ENCODE results near the gene OTP. TPM values are rescaled to one million over a fixed set of nuclear protein-coding genes. Genes with fewer than 3 reads are reported as not detected.

OTP gene
- total RNA-seq, 1 experiment from 2014 or later, result not detected

DNA sequence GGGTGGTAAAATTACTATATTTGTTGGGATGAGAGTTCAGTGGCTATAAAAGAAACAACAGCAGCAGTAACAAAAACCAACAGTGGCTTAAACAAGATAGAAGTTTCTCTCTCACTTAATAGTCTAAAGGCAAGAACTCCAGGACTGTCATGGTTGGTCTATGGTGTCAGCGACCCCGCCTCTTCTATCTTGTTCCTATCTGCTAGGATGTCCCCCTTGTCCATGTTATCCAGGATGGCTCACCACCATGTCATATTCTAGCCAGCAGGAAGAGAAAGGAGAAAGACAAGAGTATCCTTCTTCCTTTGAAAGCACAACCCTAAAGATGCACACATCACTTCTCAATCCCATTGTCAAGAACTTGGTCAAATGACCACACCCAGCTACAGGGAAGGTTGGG is 11.3 kb upstream of the OTP start:
- peaks cover 94% of the 10 kb centered on the region for H3K27me3 ChIP-seq (replicated peaks; ENCODE audit: insufficient read depth, low read depth, low read length, poor library complexity)
- DNase-seq (ENCODE audit: low spot score), result no peak
- H3K4me3 ChIP-seq (ENCODE audit: low read depth, low read length, poor library complexity, severe bottlenecking), result no peak overlapping the region
- H3K4me1 ChIP-seq (ENCODE audit: insufficient read depth, low read length, poor library complexity, severe bottlenecking), result no peaks in the 10 kb centered on the region
- no peaks in the 10 kb centered on the region for H3K9me3 ChIP-seq (ENCODE audit: low read depth, low read length, poor library complexity, severe bottlenecking)
- no peaks in the 10 kb centered on the region for H3K36me3 ChIP-seq (ENCODE audit: insufficient read depth, low read length, poor library complexity, severe bottlenecking)
- ChIA-PET CTCF (no interaction called here), POLR2A (ENCODE audit: low non-redundant PET) (no interaction called here)
- H3K27ac ChIP-seq (ENCODE audit: low read depth, low read length, poor library complexity, severe bottlenecking), result no peak overlapping the region
- TF ChIP-seq, protein P1, sequence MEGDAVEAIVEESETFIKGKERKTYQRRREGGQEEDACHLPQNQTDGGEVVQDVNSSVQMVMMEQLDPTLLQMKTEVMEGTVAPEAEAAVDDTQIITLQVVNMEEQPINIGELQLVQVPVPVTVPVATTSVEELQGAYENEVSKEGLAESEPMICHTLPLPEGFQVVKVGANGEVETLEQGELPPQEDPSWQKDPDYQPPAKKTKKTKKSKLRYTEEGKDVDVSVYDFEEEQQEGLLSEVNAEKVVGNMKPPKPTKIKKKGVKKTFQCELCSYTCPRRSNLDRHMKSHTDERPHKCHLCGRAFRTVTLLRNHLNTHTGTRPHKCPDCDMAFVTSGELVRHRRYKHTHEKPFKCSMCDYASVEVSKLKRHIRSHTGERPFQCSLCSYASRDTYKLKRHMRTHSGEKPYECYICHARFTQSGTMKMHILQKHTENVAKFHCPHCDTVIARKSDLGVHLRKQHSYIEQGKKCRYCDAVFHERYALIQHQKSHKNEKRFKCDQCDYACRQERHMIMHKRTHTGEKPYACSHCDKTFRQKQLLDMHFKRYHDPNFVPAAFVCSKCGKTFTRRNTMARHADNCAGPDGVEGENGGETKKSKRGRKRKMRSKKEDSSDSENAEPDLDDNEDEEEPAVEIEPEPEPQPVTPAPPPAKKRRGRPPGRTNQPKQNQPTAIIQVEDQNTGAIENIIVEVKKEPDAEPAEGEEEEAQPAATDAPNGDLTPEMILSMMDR (conservative IDR thresholded peaks at IDR 0.05; ENCODE audit: low read depth, low read length), result no peak
- TF ChIP-seq EZH2 (IDR thresholded peaks at IDR 0.05; ENCODE audit: borderline replicate concordance, low read depth, low read length, poor library complexity, severe bottlenecking), result no peak
- intact Hi-C loops (cut with micrococcal nuclease; ENCODE audit: unreplicated experiment), result no loop called here
- BruUV-seq (replicated peaks), result no TSS peak

DNA sequence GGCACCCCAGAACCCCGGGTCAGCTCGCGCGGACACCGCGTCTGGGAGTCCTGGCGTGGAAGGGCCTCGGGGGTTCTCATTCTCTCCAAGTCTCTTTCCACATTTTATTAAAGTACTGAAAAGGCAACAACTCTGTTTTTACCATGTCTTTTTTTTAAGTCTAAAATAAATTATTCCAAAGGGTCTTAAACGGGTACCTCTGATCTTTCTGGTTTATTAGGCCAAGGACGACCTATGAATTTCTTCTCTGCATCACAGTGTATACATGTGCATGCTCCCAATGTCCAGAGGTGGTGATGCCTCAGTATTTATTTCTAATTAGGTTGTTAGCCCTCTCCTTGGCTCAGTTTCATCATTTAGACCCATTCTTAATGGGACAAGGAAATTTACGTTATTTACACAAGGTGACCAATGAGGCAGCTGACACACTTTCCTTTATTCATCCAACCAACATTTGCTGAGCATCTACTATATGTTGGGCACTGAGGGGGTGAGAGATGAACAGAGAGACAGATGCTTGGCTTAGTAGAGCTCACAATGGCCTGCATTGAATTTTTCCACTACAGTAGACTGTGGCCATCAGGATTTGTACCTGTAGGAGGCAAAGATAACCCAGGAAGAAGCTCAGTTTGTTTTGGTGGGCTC is 7.6 kb upstream of the OTP start:
- no peaks in the 10 kb centered on the region for H3K9me3 ChIP-seq (ENCODE audit: low read depth, low read length, poor library complexity, severe bottlenecking)
- peaks cover 99% of the 10 kb centered on the region for H3K27me3 ChIP-seq (replicated peaks; ENCODE audit: insufficient read depth, low read depth, low read length, poor library complexity)
- ChIA-PET CTCF (no interaction called here), POLR2A (ENCODE audit: low non-redundant PET) (no interaction called here)
- no peaks in the 10 kb centered on the region for H3K36me3 ChIP-seq (ENCODE audit: insufficient read depth, low read length, poor library complexity, severe bottlenecking)
- intact Hi-C loops (cut with micrococcal nuclease; ENCODE audit: unreplicated experiment), result no loop called here
- no peak for DNase-seq (ENCODE audit: low spot score)
- no TSS peak for BruUV-seq (replicated peaks)
- H3K4me1 ChIP-seq (ENCODE audit: insufficient read depth, low read length, poor library complexity, severe bottlenecking), result no peaks in the 10 kb centered on the region
- TF ChIP-seq EZH2 (IDR thresholded peaks at IDR 0.05; ENCODE audit: borderline replicate concordance, low read depth, low read length, poor library complexity, severe bottlenecking), result no peak
- TF ChIP-seq, protein P1 (conservative IDR thresholded peaks at IDR 0.05; ENCODE audit: low read depth, low read length), result no peak
- H3K27ac ChIP-seq (ENCODE audit: low read depth, low read length, poor library complexity, severe bottlenecking), result no peak overlapping the region
- no peak overlapping the region for H3K4me3 ChIP-seq (ENCODE audit: low read depth, low read length, poor library complexity, severe bottlenecking)

DNA sequence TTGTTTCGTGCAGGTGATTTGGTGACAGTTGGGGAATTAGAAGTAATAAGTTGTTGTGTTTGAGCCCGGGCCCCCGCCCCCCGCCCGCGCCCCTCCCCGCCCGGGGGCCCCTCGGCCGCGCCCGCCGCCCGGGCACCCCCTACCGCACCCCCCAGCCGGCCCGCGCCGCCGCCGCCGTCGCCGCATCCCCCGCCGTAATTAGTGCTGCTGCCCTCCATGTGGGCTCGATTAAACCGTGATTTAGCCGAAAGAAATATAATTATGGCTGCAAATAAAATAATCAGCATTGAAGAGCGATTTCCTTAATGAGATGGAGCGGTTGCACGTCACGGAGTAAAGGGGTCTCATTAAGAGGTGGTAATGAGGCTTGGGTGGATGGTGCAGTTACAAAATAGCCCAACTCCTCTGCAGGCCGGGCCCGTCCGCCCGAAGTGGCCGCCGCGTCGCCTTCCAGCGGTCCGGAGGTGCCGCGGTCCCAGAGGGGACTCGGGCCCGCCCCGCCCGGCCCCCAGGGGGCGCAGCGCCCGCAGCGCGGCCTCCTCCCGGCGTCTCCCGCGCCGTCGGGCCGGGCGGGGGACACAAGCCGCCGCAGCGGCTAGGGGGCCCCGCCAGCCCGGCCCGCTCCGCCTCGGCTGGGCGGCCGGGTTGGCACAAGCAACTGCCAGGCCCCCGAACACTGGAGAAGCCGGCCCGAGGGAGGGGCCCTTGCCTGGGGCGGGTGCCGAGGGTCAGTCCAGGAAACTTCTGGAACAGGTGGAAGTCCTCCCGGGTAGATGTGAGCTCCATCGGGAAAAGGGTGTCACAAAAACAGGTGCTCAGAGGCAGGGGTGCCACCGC is 6.9 kb upstream of the OTP start:
- no peaks in the 10 kb centered on the region for H3K9me3 ChIP-seq (ENCODE audit: low read depth, low read length, poor library complexity, severe bottlenecking)
- H3K4me3 ChIP-seq (ENCODE audit: low read depth, low read length, poor library complexity, severe bottlenecking), result peak overlapping the region; percentile 29
- H3K4me1 ChIP-seq (ENCODE audit: insufficient read depth, low read length, poor library complexity, severe bottlenecking), result no peaks in the 10 kb centered on the region
- POLR2A ChIA-PET (ENCODE audit: low non-redundant PET), result no interaction called here
- intact Hi-C loops (cut with micrococcal nuclease; ENCODE audit: unreplicated experiment), result no loop called here
- CTCF ChIA-PET, result interaction anchor here (0.5 kb wide), 1 partner anchor 1966 kb away, joined by 3 read pairs; no protein-coding TSS in a partner anchor
- BruUV-seq (replicated peaks), result no TSS peak
- TF ChIP-seq, protein P1 (conservative IDR thresholded peaks at IDR 0.05; ENCODE audit: low read depth, low read length), result peak; percentile 45; the same call in 1 of the 2 replicates
- TF ChIP-seq EZH2 (IDR thresholded peaks at IDR 0.05; ENCODE audit: borderline replicate concordance, low read depth, low read length, poor library complexity, severe bottlenecking), result peak; percentile 80
- peak; percentile 43 for DNase-seq (ENCODE audit: low spot score)
- peaks cover 99% of the 10 kb centered on the region for H3K27me3 ChIP-seq (replicated peaks; ENCODE audit: insufficient read depth, low read depth, low read length, poor library complexity)
- H3K36me3 ChIP-seq (ENCODE audit: insufficient read depth, low read length, poor library complexity, severe bottlenecking), result no peaks in the 10 kb centered on the region
- H3K27ac ChIP-seq (ENCODE audit: low read depth, low read length, poor library complexity, severe bottlenecking), result no peak overlapping the region

Measured in A673 (cell line).